DND-41 (cell line): ENCODE results near the gene PDAP1.

ENCODE experiments used
- CTCF ChIP-seq: IDR thresholded peaks from 2 replicates; pipeline ENCODE4 v1.5.1; 2012; ENCODE audit warnings: borderline replicate concordance, low read length, moderate library complexity, mild to moderate bottlenecking; ENCODE audit not compliant: poor library complexity, severe bottlenecking; ENCODE audit errors: extremely low read depth
- EZH2 ChIP-seq: IDR thresholded peaks from 3 replicates; pipeline ENCODE4 v1.6.1; 2012; ENCODE audit warnings: borderline replicate concordance, low read depth, mild to moderate bottlenecking, moderate library complexity, low read length, inconsistent platforms; ENCODE audit not compliant: severe bottlenecking

GRCh38 chr7:99390941-99391602 is 17.3 kb downstream of the PDAP1 start:
- TF ChIP-seq CTCF (no peak), EZH2 (no peak)
